Lower lobe of right lung (tissue), 2 donors: ENCODE data around the gene C1orf87. TPM values are rescaled to one million over a fixed set of nuclear protein-coding genes. Genes with fewer than 3 reads are reported as not detected.

ENCODE experiments used
- ATAC-seq, 2 donors: fragments of 200-7000 bp; cut with Tn5 transposase; one replicate each; pipeline ENCODE4 v1.9.1; 2020 to 2022; ENCODE audit warnings: mild to moderate bottlenecking in 2 of 2, moderate library complexity in 2 of 2
- DNase-seq: peaks from one replicate; pipeline ENCODE4 v3.0.0-alpha.2; 2020
- H3K27ac ChIP-seq: fragments of 200-600 bp; one replicate; pipeline ENCODE4 v1.8.0; 2022
- H3K27me3 ChIP-seq: fragments of 200-600 bp; one replicate; pipeline ENCODE4 v1.8.0; 2022; ENCODE audit warnings: low read depth
- H3K36me3 ChIP-seq: fragments of 200-600 bp; one replicate; pipeline ENCODE4 v1.8.0; 2022; ENCODE audit warnings: mild to moderate bottlenecking
- H3K4me1 ChIP-seq: fragments of 200-600 bp; one replicate; pipeline ENCODE4 v1.8.0; 2022
- H3K4me3 ChIP-seq: fragments of 200-600 bp; one replicate; pipeline ENCODE4 v1.8.0; 2022; ENCODE audit warnings: mild to moderate bottlenecking
- H3K9me3 ChIP-seq: fragments of 200-600 bp; one replicate; pipeline ENCODE4 v1.8.0; 2022
- intact Hi-C: fragments of 100-400 bp; cut with DNase I; formaldehyde crosslinking; loops from one replicate; pipeline ENCODE4 v1.11.0; 2022
- long read RNA-seq: library from polyadenylated mRNA; unstranded; transcript quantifications from one replicate; pipeline ENCODE4 v2.0.0, GENCODE V29; 2021
- total RNA-seq: library from RNA; stranded (reverse); fragmentation: NEBNext Ultra II Directional; extraction: Animal tissue kit (Norgen Biotek cat#: 25700); gene quantifications from one replicate; pipeline ENCODE4 v1.2.1, GENCODE V29; 2021
- TF ChIP-seq, protein P1 (sequence below): fragments of 200-600 bp; IDR thresholded peaks from one replicate; pipeline ENCODE4 v1.8.0; 2022; ENCODE audit warnings: antibody characterized with exemption, mild to moderate bottlenecking
- donor health status: DM: no; HTN: yes; CAD: no; lungs with severe emphysema.

C1orf87 gene, protein sequence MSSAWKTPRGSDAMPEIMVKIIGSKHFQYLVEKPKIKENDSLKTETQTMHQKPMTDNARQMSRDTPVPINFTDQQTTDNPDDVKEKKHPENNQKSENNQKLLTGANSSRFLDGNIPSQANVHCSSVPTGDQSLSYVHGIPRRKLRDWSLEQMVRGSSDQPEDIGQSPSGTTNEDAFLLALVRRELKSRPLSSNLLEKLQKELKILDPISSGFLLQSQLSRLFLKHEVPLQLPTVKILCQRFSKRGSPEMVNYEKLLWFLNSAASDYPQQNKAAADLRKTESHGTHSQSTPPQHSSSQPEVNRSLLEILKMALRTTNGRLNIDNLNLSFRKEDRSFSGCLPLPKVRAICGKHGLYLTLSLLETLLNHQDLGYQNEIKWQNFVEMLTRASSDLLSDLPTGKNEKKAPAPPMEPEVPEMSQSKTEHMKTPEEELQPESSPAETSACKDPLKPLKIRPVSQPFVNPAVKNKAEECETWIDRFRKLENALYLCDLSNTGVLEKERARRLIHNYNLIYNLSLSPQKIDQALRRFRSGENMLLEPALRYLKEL
- 7.4 TPM for total RNA-seq
- long read RNA-seq, transcript C1orf87-201 (12 exons, 2,028 nt), result major isoform, 14 of 15 reads
- long read RNA-seq, partial matches to known transcripts, result 1 of 15 reads
- long read RNA-seq, other reads (novel, unspliced or antisense), result 0 of 15 reads

DNA sequence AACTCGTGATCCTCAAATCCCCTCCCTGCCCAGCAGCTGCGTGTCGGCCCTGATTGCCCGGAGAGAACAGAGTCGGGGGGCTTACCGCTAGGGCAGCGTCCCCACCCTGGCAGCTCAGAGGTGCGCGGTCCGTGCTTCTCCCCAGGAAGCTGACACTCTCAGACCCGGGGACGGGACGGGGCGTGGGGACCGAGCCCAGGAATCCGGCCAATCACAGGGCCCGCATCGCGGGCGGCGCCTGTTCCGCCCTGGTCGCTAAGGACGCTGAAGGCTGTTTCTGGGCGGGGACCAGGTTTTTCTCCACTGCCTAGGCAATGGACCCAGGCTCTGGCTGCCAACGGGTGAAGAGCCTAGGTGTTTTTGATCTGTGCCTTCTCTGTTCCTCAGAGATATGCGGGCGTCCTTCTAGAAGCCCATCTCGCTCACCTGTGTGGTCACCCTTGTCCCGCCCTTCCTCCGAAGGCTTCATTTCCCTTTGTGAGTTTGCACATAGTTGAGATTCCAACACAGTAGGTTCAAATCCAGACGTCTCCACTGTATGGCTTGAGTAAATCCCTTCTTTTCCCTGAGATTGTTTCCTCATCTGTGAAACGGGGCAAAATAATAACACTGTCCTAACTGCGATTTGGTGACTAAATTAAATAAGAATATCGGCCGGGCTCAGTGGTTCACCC is at the start of gene C1orf87:
Gene C1orf87 (minus strand): TSS at position 166 of the 674 bp plus-strand sequence. CDS start 1,127 bp downstream, outside the sequence.
- H3K4me3 ChIP-seq, result peak within 1 kb of the TSS; percentile 20

DNA sequence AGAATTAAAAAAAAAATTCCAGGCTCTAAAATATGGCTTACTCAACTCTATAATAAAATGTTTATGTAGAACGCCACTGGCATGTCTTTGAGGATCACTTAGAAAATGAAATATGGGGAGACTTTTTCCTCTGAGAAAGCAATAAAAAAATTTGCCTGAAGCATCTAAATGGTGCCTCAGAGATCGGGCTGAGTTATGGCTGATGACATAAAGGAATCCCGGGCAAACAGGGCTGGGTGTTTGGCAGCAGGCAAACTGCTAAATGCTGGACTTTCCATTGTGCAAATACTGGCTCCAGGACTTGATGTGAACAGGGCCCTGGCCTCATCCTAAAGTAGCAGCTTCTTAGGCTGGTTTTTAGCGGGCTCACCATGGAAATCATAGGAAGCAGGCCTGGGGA is 44.5 kb upstream of the C1orf87 start:
- TF ChIP-seq, protein P1, sequence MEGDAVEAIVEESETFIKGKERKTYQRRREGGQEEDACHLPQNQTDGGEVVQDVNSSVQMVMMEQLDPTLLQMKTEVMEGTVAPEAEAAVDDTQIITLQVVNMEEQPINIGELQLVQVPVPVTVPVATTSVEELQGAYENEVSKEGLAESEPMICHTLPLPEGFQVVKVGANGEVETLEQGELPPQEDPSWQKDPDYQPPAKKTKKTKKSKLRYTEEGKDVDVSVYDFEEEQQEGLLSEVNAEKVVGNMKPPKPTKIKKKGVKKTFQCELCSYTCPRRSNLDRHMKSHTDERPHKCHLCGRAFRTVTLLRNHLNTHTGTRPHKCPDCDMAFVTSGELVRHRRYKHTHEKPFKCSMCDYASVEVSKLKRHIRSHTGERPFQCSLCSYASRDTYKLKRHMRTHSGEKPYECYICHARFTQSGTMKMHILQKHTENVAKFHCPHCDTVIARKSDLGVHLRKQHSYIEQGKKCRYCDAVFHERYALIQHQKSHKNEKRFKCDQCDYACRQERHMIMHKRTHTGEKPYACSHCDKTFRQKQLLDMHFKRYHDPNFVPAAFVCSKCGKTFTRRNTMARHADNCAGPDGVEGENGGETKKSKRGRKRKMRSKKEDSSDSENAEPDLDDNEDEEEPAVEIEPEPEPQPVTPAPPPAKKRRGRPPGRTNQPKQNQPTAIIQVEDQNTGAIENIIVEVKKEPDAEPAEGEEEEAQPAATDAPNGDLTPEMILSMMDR, result no peak
- H3K27me3 ChIP-seq, result no peaks in the 10 kb centered on the region
- intact Hi-C loops, result no loop called here
- H3K4me3 ChIP-seq, result no peak overlapping the region
- DNase-seq (no peak), ATAC-seq (no peak)
- H3K36me3 ChIP-seq, result no peaks in the 10 kb centered on the region
- no peaks in the 10 kb centered on the region for H3K9me3 ChIP-seq
- no peaks in the 10 kb centered on the region for H3K4me1 ChIP-seq
- H3K27ac ChIP-seq, result no peak overlapping the region

More for the DNA sequence above, at the start of gene C1orf87:
- peak; percentile 54 for DNase-seq
- no peaks in the 10 kb centered on the region for H3K36me3 ChIP-seq
- intact Hi-C loops, result no loop called here
- H3K9me3 ChIP-seq, result no peaks in the 10 kb centered on the region
- H3K27me3 ChIP-seq, result peaks cover 16% of the 10 kb centered on the region
- peak; percentile 51 to 80 for ATAC-seq
- H3K4me1 ChIP-seq, result no peaks in the 10 kb centered on the region
- TF ChIP-seq, protein P1, result no peak
- H3K27ac ChIP-seq, result no peak within 1 kb of the TSS

DNA sequence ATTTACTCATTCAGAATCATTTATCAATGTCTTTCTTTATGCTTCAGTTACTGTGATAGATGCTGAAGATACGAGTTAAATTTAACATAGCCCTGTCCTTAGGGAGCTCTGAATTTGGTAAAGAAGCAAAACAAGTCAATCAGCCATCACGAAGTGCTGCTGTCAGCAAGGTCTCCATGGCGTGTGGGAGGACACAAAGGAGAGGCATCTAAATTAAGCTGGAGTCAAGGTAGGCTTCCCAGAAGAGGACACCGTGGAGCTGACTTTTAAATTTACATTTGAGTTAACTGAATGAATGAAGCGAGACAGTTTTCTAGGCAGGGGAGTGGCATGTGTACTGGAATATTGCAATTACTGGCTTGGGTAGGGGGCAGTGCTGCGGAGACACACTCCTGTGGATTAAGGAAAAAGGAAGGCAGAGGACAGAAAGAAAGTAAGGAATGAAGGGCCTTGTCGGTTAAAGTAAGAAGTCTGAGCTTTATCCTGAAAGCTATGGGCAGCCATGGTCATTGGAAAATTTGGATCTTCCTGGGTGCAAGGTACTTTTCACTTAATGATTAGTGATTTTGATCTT is 41.3 kb upstream of the C1orf87 start:
- TF ChIP-seq, protein P1, result no peak
- DNase-seq (no peak), ATAC-seq (no peak)
- no peaks in the 10 kb centered on the region for H3K36me3 ChIP-seq
- no peaks in the 10 kb centered on the region for H3K9me3 ChIP-seq
- intact Hi-C loops, result no loop called here
- no peak overlapping the region for H3K4me3 ChIP-seq
- H3K4me1 ChIP-seq, result no peaks in the 10 kb centered on the region
- no peak overlapping the region for H3K27ac ChIP-seq
- H3K27me3 ChIP-seq, result no peaks in the 10 kb centered on the region

DNA sequence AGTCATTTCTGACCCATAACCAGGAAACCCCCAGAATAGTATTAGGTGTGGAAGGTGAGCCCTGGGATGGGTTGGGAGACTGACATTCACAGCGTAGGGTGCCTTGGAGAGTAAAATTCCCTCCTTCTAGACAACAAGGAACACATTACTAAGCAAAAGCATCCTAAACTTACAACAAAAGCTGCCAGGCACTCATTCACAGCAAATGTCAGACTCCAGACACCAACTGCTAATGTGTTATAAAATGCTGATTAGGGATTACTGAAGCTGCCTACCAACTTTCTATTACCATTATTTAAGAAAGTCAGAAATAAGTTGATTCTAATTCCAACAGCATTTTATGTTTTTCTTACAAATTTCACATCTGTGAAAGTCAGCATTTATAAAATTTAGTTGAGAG is 40.0 kb upstream of the C1orf87 start:
- no peak overlapping the region for H3K27ac ChIP-seq
- no peak for ATAC-seq
- intact Hi-C loops, result no loop called here
- no peak for DNase-seq
- H3K36me3 ChIP-seq, result no peaks in the 10 kb centered on the region
- H3K9me3 ChIP-seq, result no peaks in the 10 kb centered on the region
- H3K4me3 ChIP-seq, result no peak overlapping the region
- no peaks in the 10 kb centered on the region for H3K27me3 ChIP-seq
- TF ChIP-seq, protein P1, result no peak
- no peaks in the 10 kb centered on the region for H3K4me1 ChIP-seq

DNA sequence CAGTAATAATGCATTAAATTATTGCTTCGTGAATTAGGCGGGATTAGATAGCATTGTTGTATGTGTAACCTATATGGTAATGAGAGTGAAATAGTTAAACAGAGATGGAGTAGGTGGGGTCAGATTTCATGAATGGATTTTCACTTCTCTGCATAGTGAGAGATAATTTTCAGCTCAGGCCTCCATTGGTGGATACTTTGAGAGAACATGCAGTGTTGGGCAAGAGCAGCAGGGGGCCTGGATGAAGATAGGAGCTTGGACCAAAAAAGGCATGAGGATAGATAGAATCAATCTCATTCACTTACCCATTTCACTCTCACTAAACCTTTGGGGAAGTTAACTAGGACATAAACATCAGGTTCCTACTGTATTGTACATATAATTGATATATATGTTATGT is 39.5 kb upstream of the C1orf87 start:
- no peaks in the 10 kb centered on the region for H3K27me3 ChIP-seq
- DNase-seq (no peak), ATAC-seq (no peak)
- H3K36me3 ChIP-seq, result no peaks in the 10 kb centered on the region
- TF ChIP-seq, protein P1, result no peak
- no peaks in the 10 kb centered on the region for H3K9me3 ChIP-seq
- H3K27ac ChIP-seq, result no peak overlapping the region
- intact Hi-C loops, result no loop called here
- no peak overlapping the region for H3K4me3 ChIP-seq
- H3K4me1 ChIP-seq, result no peaks in the 10 kb centered on the region
